PC-9 (cell line): ENCODE measurements around the gene HABP4.

Source experiments
- CTCF ChIP-seq: fragments of 200-600 bp; sonication (generic); conservative IDR thresholded peaks from 2 replicates; pipeline ENCODE4 v1.6.1; 2017; ENCODE audit warnings: mixed run types, antibody characterized with exemption, mild to moderate bottlenecking, moderate library complexity
- EZH2 ChIP-seq: fragments of 200-600 bp; sonication (generic); IDR thresholded peaks from 2 replicates; pipeline ENCODE4 v1.8.0; 2017; ENCODE audit warnings: antibody characterized with exemption, low read depth

GRCh38 chr9:96540106-96540505, 90.1 kb downstream of the HABP4 start:
- TF ChIP-seq CTCF (no peak), EZH2 (no peak)
